Measurements from ENCODE around the gene ATR. TPM values are rescaled to one million over a fixed set of nuclear protein-coding genes. Genes with fewer than 3 reads are reported as not detected.

ATR gene
- total RNA-seq, 1 experiment from 2014 or later, result 24.7 TPM

DNA sequence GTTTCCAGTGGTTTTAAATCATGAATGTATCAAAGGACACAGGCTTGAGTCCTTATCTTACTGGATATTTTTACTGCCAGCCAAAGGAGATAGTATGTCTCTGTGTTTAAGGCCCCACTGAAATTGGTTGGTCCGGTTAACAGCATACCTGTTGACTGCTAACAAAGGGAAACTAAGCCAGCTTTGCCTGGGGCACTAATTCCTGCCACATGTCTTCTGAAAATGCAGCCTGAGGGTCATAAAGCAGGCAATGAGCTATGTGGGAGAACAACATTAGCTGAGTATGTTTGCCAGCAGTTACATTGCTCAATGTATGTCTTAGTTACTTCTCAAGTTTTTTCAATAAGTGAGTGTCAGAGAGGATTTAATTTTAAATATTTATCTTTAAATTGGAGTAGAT lies 30.1 kb upstream of the ATR start:
- peaks cover 20% of the 10 kb centered on the region for H3K79me2 ChIP-seq (ENCODE audit: insufficient read depth, low read length)
- H3K27me3 ChIP-seq (ENCODE audit: insufficient read depth, low read length), result no peaks in the 10 kb centered on the region
- TF ChIP-seq SP1 (IDR thresholded peaks at IDR 0.05; ENCODE audit: low read depth), result no peak
- no peak for TF ChIP-seq TCF7L2 (IDR thresholded peaks at IDR 0.05; ENCODE audit: borderline replicate concordance, extremely low read depth, insufficient read depth, insufficient read length)
- no peak for TF ChIP-seq EZH2phosphoT487 (IDR thresholded peaks at IDR 0.05; ENCODE audit: borderline replicate concordance)
- TF ChIP-seq CTCF (IDR thresholded peaks at IDR 0.05 in 2 of 3, conservative IDR thresholded peaks at IDR 0.05 in 1 of 3; ENCODE audit: borderline replicate concordance in 1 of 3, insufficient read depth in 1 of 3, low read depth in 2 of 3, low read length in 2 of 3), result no peak
- TF ChIP-seq REST (IDR thresholded peaks at IDR 0.05; ENCODE audit: low read depth), result no peak
- no peak for TF ChIP-seq EGR1 (IDR thresholded peaks at IDR 0.05; ENCODE audit: low read depth)
- no peak for TF ChIP-seq EZH2 (IDR thresholded peaks at IDR 0.05)
- TF ChIP-seq ZNF274 (IDR thresholded peaks at IDR 0.05; ENCODE audit: low read depth, low read length), result no peak
- TF ChIP-seq, protein P1, sequence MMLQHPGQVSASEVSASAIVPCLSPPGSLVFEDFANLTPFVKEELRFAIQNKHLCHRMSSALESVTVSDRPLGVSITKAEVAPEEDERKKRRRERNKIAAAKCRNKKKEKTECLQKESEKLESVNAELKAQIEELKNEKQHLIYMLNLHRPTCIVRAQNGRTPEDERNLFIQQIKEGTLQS (IDR thresholded peaks at IDR 0.05), result no peak
- TF ChIP-seq FOSL1 (IDR thresholded peaks at IDR 0.05; ENCODE audit: low read depth), result no peak
- TF ChIP-seq ELF1 (IDR thresholded peaks at IDR 0.05; ENCODE audit: borderline replicate concordance, low read depth), result no peak
- no peak for TF ChIP-seq JUND (IDR thresholded peaks at IDR 0.05)
- TF ChIP-seq YY1 (IDR thresholded peaks at IDR 0.05; ENCODE audit: extremely low read depth, insufficient replicate concordance, low read depth, low read length), result no peak
- BruUV-seq (replicated peaks), result no TSS peak
- H4K20me1 ChIP-seq (ENCODE audit: insufficient read depth), result no peaks in the 10 kb centered on the region
- no peaks in the 10 kb centered on the region for H3K9me3 ChIP-seq (ENCODE audit: control insufficient read depth in 1 of 2, insufficient read depth in 1 of 2, low read depth in 1 of 2, low read length in 2 of 2)
- CTCF ChIA-PET, result no interaction called here
- H3K9ac ChIP-seq (ENCODE audit: low read length), result no peak overlapping the region
- RAD21 ChIA-PET (ENCODE audit: low non-redundant PET in 1 of 2, low total read pairs in 2 of 2, uncharacterized antibody in 2 of 2, unreplicated experiment in 2 of 2), result no interaction called here
- no peak for DNase-seq (ENCODE audit: low read depth, low spot score)
- H3K4me1 ChIP-seq (ENCODE audit: control insufficient read depth in 1 of 2, insufficient read depth in 2 of 2, low read length in 2 of 2), result no peaks in the 10 kb centered on the region
- POLR2A ChIA-PET, result no interaction called here
- no peak overlapping the region for H2AFZ ChIP-seq (ENCODE audit: low read depth, low read length, poor library complexity, severe bottlenecking)
- H3K36me3 ChIP-seq (ENCODE audit: control insufficient read depth in 1 of 2, insufficient read depth in 2 of 2, low read length in 2 of 2), result no peaks in the 10 kb centered on the region
- H3K27ac ChIP-seq (ENCODE audit: low read depth, low read length), result no peak overlapping the region
- H3K9me2 ChIP-seq (ENCODE audit: insufficient read depth), result no peaks in the 10 kb centered on the region
- intact Hi-C loops (cut with micrococcal nuclease), result no loop called here
- no peak overlapping the region for H3K4me3 ChIP-seq (replicated peaks in 1 of 2; ENCODE audit: low read depth in 1 of 2, low read length in 2 of 2)
- no peak for ATAC-seq
- H3K4me2 ChIP-seq (ENCODE audit: low read length), result no peak overlapping the region

Data from HCT116 (cell line).